IPS DF 19.7 (cell line): ENCODE data around the gene USP17L21.
"Not testable (repeated sequence)": the region's sequence is repeated elsewhere in the genome, so short reads cannot be mapped to it uniquely, and the experiment has no call there.

Source experiments
- DNase-seq: peaks from one replicate; pipeline ENCODE4 v3.0.0-alpha.2; 2013; ENCODE audit warnings: low read depth, low spot score

Gene USP17L21

GRCh38 chr4:9262572-9262971, at the start of gene USP17L21:
Gene USP17L21 (plus strand): TSS chr4:9262872. CDS start chr4:9262872, 0 bp downstream.
- not testable (repeated sequence) for DNase-seq

- not testable (repeated sequence) for DNase-seq
Measured at GRCh38 chr4:9214701-9215100, 48.0 kb upstream of the USP17L21 start.

DNA sequence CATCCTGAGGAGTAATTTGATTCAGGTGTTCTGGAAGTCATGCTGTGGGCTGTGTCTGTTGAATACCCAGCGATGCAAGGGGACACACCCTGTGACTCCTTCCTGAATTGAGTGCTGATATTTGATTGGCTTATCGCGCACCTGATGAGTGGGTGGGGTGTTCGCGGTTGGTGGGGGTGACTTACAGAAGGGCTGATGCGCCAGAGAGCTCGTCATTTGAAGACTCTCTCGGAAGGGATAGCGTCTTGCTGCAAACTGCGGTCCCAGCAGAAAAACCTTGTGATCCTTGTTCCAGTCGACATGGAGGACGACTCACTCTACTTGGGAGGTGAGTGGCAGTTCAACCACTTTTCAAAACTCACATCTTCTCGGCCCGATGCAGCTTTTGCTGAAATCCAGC, 47.6 kb upstream of the USP17L21 start, which contains the start of gene USP17L11:
USP17L11 (plus strand) TSS at position 301 of the 400 bp plus-strand sequence; CDS start at position 301, 0 bp downstream.
- not testable (repeated sequence) for DNase-seq

DNA sequence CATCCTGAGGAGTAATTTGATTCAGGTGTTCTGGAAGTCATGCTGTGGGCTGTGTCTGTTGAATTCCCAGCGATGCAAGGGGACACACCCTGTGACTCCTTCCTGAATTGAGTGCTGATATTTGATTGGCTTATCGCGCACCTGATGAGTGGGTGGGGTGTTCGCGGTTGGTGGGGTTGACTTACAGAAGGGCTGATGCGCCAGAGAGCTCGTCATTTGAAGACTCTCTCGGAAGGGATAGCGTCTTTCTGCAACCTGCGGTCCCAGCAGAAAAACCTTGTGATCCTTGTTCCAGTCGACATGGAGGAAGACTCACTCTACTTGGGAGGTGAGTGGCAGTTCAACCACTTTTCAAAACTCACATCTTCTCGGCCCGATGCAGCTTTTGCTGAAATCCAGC, 42.8 kb upstream of the USP17L21 start, which contains the start of gene USP17L12:
USP17L12 (plus strand) TSS at position 301 of the 400 bp plus-strand sequence; CDS start at position 301, 0 bp downstream.
- DNase-seq: not testable (repeated sequence)

GRCh38 chr4:9224596-9224995, 38.1 kb upstream of the USP17L21 start, which contains the start of gene USP17L13:
Gene USP17L13 (plus strand): TSS chr4:9224896. CDS start chr4:9224896, 0 bp downstream.
- not testable (repeated sequence) for DNase-seq

- not testable (repeated sequence) for DNase-seq
Measured at GRCh38 chr4:9230249-9230648, 32.4 kb upstream of the USP17L21 start.

DNA sequence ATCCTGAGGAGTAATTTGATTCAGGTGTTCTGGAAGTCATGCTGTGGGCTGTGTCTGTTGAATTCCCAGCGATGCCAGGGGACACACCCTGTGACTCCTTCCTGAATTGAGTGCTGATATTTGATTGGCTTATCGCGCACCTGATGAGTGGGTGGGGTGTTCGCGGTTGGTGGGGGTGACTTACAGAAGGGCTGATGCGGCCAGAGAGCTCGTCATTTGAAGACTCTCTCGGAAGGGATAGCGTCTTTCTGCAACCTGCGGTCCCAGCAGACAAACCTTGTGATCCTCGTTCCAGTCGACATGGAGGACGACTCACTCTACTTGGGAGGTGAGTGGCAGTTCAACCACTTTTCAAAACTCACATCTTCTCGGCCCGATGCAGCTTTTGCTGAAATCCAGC, 28.6 kb upstream of the USP17L21 start, which contains the start of gene USP17L15:
USP17L15 (plus strand) TSS at position 301 of the 400 bp plus-strand sequence; CDS start at position 301, 0 bp downstream.
- not testable (repeated sequence) for DNase-seq

- DNase-seq: not testable (repeated sequence)
Measured at GRCh38 chr4:9238461-9238860, 24.2 kb upstream of the USP17L21 start.

DNA sequence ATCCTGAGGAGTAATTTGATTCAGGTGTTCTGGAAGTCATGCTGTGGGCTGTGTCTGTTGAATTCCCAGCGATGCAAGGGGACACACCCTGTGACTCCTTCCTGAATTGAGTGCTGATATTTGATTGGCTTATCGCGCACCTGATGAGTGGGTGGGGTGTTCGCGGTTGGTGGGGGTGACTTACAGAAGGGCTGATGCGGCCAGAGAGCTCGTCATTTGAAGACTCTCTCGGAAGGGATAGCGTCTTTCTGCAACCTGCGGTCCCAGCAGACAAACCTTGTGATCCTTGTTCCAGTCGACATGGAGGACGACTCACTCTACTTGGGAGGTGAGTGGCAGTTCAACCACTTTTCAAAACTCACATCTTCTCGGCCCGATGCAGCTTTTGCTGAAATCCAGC, 19.1 kb upstream of the USP17L21 start, which contains the start of gene USP17L17:
USP17L17 (plus strand) TSS at position 301 of the 400 bp plus-strand sequence; CDS start at position 301, 0 bp downstream.
- not testable (repeated sequence) for DNase-seq

DNA sequence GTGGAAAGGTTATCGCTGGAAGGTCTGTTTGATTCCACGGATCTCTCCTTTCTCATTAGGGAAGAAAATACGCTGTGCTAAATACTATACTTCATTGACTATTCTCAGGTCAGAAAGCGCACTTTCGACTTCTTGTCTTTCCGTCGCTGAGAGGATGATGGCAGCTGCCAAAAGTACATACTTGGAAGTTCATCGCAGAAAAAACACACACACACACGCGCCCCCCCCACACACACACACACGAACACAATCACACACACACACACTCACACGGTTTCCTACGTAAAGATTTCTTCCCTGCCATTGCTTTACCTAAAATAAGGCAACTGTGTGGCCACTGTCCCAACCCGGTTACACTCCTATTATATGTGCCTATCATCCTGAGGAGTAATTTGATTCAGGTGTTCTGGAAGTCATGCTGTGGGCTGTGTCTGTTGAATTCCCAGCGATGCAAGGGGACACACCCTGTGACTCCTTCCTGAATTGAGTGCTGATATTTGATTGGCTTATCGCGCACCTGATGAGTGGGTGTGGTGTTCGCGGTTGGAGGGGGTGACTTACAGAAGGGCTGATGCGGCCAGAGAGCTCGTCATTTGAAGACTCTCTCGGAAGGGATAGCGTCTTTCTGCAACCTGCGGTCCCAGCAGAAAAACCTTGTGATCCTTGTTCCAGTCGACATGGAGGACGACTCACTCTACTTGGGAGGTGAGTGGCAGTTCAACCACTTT, 14.6 kb upstream of the USP17L21 start, which contains the start of gene USP17L18:
USP17L18 (plus strand) TSS at position 678 of the 728 bp plus-strand sequence; CDS start at position 678, 0 bp downstream.
- not testable (repeated sequence) for DNase-seq

DNA sequence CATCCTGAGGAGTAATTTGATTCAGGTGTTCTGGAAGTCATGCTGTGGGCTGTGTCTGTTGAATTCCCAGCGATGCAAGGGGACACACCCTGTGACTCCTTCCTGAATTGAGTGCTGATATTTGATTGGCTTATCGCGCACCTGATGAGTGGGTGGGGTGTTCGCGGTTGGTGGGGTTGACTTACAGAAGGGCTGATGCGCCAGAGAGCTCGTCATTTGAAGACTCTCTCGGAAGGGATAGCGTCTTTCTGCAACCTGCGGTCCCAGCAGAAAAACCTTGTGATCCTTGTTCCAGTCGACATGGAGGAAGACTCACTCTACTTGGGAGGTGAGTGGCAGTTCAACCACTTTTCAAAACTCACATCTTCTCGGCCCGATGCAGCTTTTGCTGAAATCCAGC, 9.6 kb upstream of the USP17L21 start, which contains the start of gene USP17L19:
USP17L19 (plus strand) TSS at position 301 of the 400 bp plus-strand sequence; CDS start at position 301, 0 bp downstream.
- DNase-seq: not testable (repeated sequence)

GRCh38 chr4:9257824-9258223, 4.8 kb upstream of the USP17L21 start, which contains the start of gene USP17L20:
Gene USP17L20 (plus strand): TSS chr4:9258124. CDS start chr4:9258124, 0 bp downstream.
- not testable (repeated sequence) for DNase-seq

- DNase-seq: not testable (repeated sequence)
Measured at GRCh38 chr4:9267319-9267718, 4.6 kb downstream of the USP17L21 start, which contains the start of gene USP17L22. Gene USP17L22 (plus strand): TSS chr4:9267619. CDS start chr4:9267619, 0 bp downstream.

GRCh38 chr4:9271719-9272118, 9.0 kb downstream of the USP17L21 start:
- DNase-seq: not testable (repeated sequence)
